Endodermal cell (in vitro differentiated cells): Measurements from ENCODE around the gene TM9SF2. TPM values are rescaled to one million over a fixed set of nuclear protein-coding genes. Genes with fewer than 3 reads are reported as not detected.

Experiments used
- DNase-seq: peaks from one replicate; pipeline ENCODE4 v3.0.0-alpha.2; 2017
- H3K27ac ChIP-seq: 2 replicates; pipeline ENCODE4 v1.5.1; 2013; ENCODE audit warnings: mild to moderate bottlenecking, low read depth, low read length, moderate library complexity
- H3K27me3 ChIP-seq: 2 replicates; pipeline ENCODE4 v1.6.1; 2013; ENCODE audit warnings: mild to moderate bottlenecking, low read length, moderate library complexity; ENCODE audit not compliant: insufficient read depth, control insufficient read depth, poor library complexity, severe bottlenecking
- H3K36me3 ChIP-seq: 2 replicates; pipeline ENCODE4 v1.7.0; 2013; ENCODE audit warnings: mild to moderate bottlenecking, low read length, moderate library complexity; ENCODE audit not compliant: control insufficient read depth, insufficient read depth
- H3K4me1 ChIP-seq: one replicate; pipeline ENCODE4 v1.7.0; 2013; ENCODE audit warnings: low read length; ENCODE audit not compliant: control insufficient read depth, insufficient read depth
- H3K4me3 ChIP-seq: 2 replicates; pipeline ENCODE4 v1.5.1; 2013; ENCODE audit warnings: mild to moderate bottlenecking, low read length, moderate library complexity
- H3K9ac ChIP-seq: 2 replicates; pipeline ENCODE4 v1.6.1; 2013; ENCODE audit warnings: mild to moderate bottlenecking, low read length, moderate library complexity; ENCODE audit not compliant: poor library complexity, severe bottlenecking; ENCODE audit errors: extremely low read depth
- H3K9me3 ChIP-seq: 2 replicates; pipeline ENCODE4 v1.6.1; 2013; ENCODE audit warnings: mild to moderate bottlenecking, low read length, moderate library complexity; ENCODE audit not compliant: control insufficient read depth
- H3K27ac Mint-ChIP-seq: 2 replicates; pipeline ENCODE4 v1.8.0; 2020; ENCODE audit warnings: mixed read lengths
- H3K27me3 Mint-ChIP-seq: 2 replicates; pipeline ENCODE4 v1.8.0; 2021; ENCODE audit warnings: mild to moderate bottlenecking, mixed read lengths; ENCODE audit not compliant: insufficient read depth
- H3K36me3 Mint-ChIP-seq: 2 replicates; pipeline ENCODE4 v1.8.0; 2020; ENCODE audit warnings: low read depth, mixed read lengths
- H3K4me1 Mint-ChIP-seq: 2 replicates; pipeline ENCODE4 v1.8.0; 2020; ENCODE audit warnings: mixed read lengths
- H3K4me3 Mint-ChIP-seq: 2 replicates; pipeline ENCODE4 v1.8.0; 2020; ENCODE audit warnings: mild to moderate bottlenecking, moderate library complexity, mixed read lengths
- H3K9me3 Mint-ChIP-seq: 2 replicates; pipeline ENCODE4 v1.8.0; 2020; ENCODE audit warnings: mild to moderate bottlenecking, mixed read lengths
- WGBS, 2 experiments: methylation state at CpG; one replicate each; pipeline versions ENCODE4 v1.1.5 to v1.1.7; 2013; ENCODE audit warnings: missing lambda C conversion rate in 2 of 2, mixed read lengths in 1 of 2; ENCODE audit not compliant: insufficient coverage in 1 of 2, insufficient read length in 1 of 2; 5-methylcytosine and 5-hydroxymethylcytosine counted together
- total RNA-seq, 2 donors: library from RNA; stranded (reverse); fragmentation: NEBNext Ultra II Directional in 1 of 2; extraction: Animal tissue kit (Norgen Biotek cat#: 25700) in 1 of 2; gene quantifications; 2 replicates in 1 of 2; 3 replicates in 1 of 2; pipeline ENCODE4 v1.2.1, GENCODE V29; 2021
- TF ChIP-seq, protein P1 (sequence below): fragments of 200-600 bp; sonication (generic); conservative IDR thresholded peaks from 2 replicates; pipeline ENCODE4 v1.5.0; 2021; ENCODE audit warnings: antibody characterized with exemption, mild to moderate bottlenecking

Gene TM9SF2
- total RNA-seq, 2 donors from 2014 or later: 88.4 to 99.3 TPM

GRCh38 chr13:99548448-99548847 lies 47.2 kb downstream of the TM9SF2 start:
- H3K27me3 Mint-ChIP-seq: no peaks in the 10 kb centered on the region
- DNase-seq: no peak
- no peak overlapping the region for H3K4me3 Mint-ChIP-seq
- H3K4me3 ChIP-seq: no peak overlapping the region
- no peak overlapping the region for H3K27ac ChIP-seq
- H3K4me1 ChIP-seq: no peaks in the 10 kb centered on the region
- no peaks in the 10 kb centered on the region for H3K9me3 ChIP-seq
- no peak overlapping the region for H3K27ac Mint-ChIP-seq
- TF ChIP-seq, protein P1, sequence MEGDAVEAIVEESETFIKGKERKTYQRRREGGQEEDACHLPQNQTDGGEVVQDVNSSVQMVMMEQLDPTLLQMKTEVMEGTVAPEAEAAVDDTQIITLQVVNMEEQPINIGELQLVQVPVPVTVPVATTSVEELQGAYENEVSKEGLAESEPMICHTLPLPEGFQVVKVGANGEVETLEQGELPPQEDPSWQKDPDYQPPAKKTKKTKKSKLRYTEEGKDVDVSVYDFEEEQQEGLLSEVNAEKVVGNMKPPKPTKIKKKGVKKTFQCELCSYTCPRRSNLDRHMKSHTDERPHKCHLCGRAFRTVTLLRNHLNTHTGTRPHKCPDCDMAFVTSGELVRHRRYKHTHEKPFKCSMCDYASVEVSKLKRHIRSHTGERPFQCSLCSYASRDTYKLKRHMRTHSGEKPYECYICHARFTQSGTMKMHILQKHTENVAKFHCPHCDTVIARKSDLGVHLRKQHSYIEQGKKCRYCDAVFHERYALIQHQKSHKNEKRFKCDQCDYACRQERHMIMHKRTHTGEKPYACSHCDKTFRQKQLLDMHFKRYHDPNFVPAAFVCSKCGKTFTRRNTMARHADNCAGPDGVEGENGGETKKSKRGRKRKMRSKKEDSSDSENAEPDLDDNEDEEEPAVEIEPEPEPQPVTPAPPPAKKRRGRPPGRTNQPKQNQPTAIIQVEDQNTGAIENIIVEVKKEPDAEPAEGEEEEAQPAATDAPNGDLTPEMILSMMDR: no peak
- no peaks in the 10 kb centered on the region for H3K27me3 ChIP-seq
- no peaks in the 10 kb centered on the region for H3K4me1 Mint-ChIP-seq
- H3K36me3 Mint-ChIP-seq: peaks cover 67% of the 10 kb centered on the region
- H3K36me3 ChIP-seq: peaks cover 90% of the 10 kb centered on the region
- WGBS, 2 experiments: 90 to 100% methylated on average over 1 to 4 of the region's 4 CpGs
- H3K9ac ChIP-seq: no peak overlapping the region
- no peaks in the 10 kb centered on the region for H3K9me3 Mint-ChIP-seq

DNA sequence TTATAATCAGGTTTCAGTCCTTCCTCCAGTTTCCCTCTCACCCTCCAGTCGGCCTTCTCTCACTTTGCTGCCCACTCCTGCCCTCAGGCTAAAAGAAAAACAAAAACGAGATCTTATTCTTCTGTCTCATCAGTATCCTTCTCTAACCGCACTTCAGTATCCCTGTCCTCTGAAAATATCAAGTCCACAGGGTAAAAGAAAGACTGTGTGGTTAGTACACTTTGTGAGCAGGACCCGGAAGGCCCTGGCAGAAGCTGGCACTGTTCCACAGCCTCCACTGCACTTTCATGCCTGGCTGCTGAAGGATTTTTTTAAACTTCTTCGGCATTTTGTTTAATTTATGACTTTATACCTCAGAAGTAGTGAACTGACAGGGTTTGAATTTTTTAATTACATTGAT lies 51.8 kb downstream of the TM9SF2 start:
- no peak for DNase-seq
- Histone ChIP-seq H3K4me3 (no peak overlapping the region), H3K4me1 (no peaks in the 10 kb centered on the region), H3K9me3 (no peaks in the 10 kb centered on the region), H3K27me3 (no peaks in the 10 kb centered on the region), H3K36me3 (peaks cover 87% of the 10 kb centered on the region), H3K9ac (no peak overlapping the region), H3K27ac (no peak overlapping the region)
- Mint-ChIP-seq H3K27me3 (no peaks in the 10 kb centered on the region), H3K4me1 (no peaks in the 10 kb centered on the region), H3K9me3 (no peaks in the 10 kb centered on the region), H3K36me3 (peaks cover 75% of the 10 kb centered on the region), H3K4me3 (no peak overlapping the region), H3K27ac (no peak overlapping the region)
- TF ChIP-seq, protein P1: no peak
- WGBS, 2 experiments: 96 to 100% methylated on average over 2 to 5 of the region's 5 CpGs

- H3K4me3 Mint-ChIP-seq: no peak overlapping the region
- no peak overlapping the region for H3K27ac Mint-ChIP-seq
- no peaks in the 10 kb centered on the region for H3K9me3 ChIP-seq
- peaks cover 76% of the 10 kb centered on the region for H3K36me3 ChIP-seq
- 92 to 100% methylated on average over 1 to 5 of the region's 5 CpGs for WGBS, 2 experiments
- DNase-seq: no peak
- no peaks in the 10 kb centered on the region for H3K4me1 ChIP-seq
- no peaks in the 10 kb centered on the region for H3K27me3 Mint-ChIP-seq
- no peak overlapping the region for H3K27ac ChIP-seq
- H3K4me1 Mint-ChIP-seq: no peaks in the 10 kb centered on the region
- H3K9ac ChIP-seq: no peak overlapping the region
- no peaks in the 10 kb centered on the region for H3K27me3 ChIP-seq
- H3K36me3 Mint-ChIP-seq: peaks cover 69% of the 10 kb centered on the region
- no peaks in the 10 kb centered on the region for H3K9me3 Mint-ChIP-seq
- no peak overlapping the region for H3K4me3 ChIP-seq
- TF ChIP-seq, protein P1: no peak
Observed at GRCh38 chr13:99555149-99555548, 53.9 kb downstream of the TM9SF2 start.
